A549 (cell line): ENCODE measurements around the gene FAS. TPM values are rescaled to one million over a fixed set of nuclear protein-coding genes. Genes with fewer than 3 reads are reported as not detected.

Source experiments
- ATAC-seq, 2 experiments: fragments of 200-7000 bp in 1 of 2; fragments of >200 bp in 1 of 2; cut with Nextera tagmentation in 1 of 2; cut with Tn5 transposase in 1 of 2; 3 replicates each; pipeline versions ENCODE4 v1.8.0 to v1.9.1; 2018 to 2020; ENCODE audit warnings: mild to moderate bottlenecking in 1 of 2, moderate library complexity in 1 of 2
- CTCF ChIA-PET: fragments of 300-600 bp; sonication (Branson Sonifier 250); formaldehyde crosslinking; extraction: SDS; loops from one replicate; lab custom pipeline; 2021; ENCODE audit warnings: antibody characterized with exemption, inconsistent platforms; lab: Yijun Ruan, JAX
- POLR2A ChIA-PET: fragments of 350-600 bp; formaldehyde crosslinking; extraction: SDS; loops from one replicate; lab custom pipeline; 2021; ENCODE audit warnings: antibody characterized with exemption, inconsistent platforms; lab: Yijun Ruan, JAX
- DNase-seq, 2 experiments: peaks; one replicate each; pipeline versions ENCODE4 v3.0.0 to v3.0.0-alpha.2; 2011 to 2016; ENCODE audit warnings: low read depth in 1 of 2, low spot score in 1 of 2
- FAIRE-seq: peaks from 2 replicates; lab custom pipeline; 2011; peaks lifted over from hg19 to GRCh38; lab: Jason Lieb, UNC
- H3K27ac ChIP-seq, 2 experiments: fragments of >200 bp; sonication (Bioruptor Twin); formaldehyde crosslinking; 3 replicates each; pipeline ENCODE4 v1.5.1; 2016 to 2017
- H3K4me1 ChIP-seq: fragments of >200 bp; sonication (Bioruptor Twin); formaldehyde crosslinking; 3 replicates; pipeline ENCODE4 v1.6.1; 2016
- H3K4me2 ChIP-seq: fragments of >200 bp; sonication (Bioruptor Twin); formaldehyde crosslinking; 3 replicates; pipeline ENCODE4 v1.6.1; 2016
- H3K4me3 ChIP-seq: fragments of >200 bp; sonication (Bioruptor Twin); formaldehyde crosslinking; 3 replicates; pipeline ENCODE4 v1.5.1; 2016
- H3K9me3 ChIP-seq: fragments of >200 bp; sonication (Bioruptor Twin); formaldehyde crosslinking; 3 replicates; pipeline ENCODE4 v1.6.1; 2016
- ATOH8 ChIP-seq: fragments of 250-450 bp; sonication (Bioruptor Pico); IDR thresholded peaks from 2 replicates; pipeline ENCODE4 v1.5.0; 2020; ENCODE audit warnings: low read depth, mild to moderate bottlenecking, moderate library complexity
- BHLHE40 ChIP-seq: IDR thresholded peaks from 2 replicates; pipeline ENCODE4 v1.6.1; 2012; ENCODE audit warnings: low read depth, low read length, inconsistent platforms
- CBX2 ChIP-seq: fragments of 200-600 bp; sonication (generic); IDR thresholded peaks from 2 replicates; pipeline ENCODE4 v1.6.1; 2016; ENCODE audit warnings: low read depth, mild to moderate bottlenecking, borderline replicate concordance
- CHD2 ChIP-seq: fragments of 150-350 bp; IDR thresholded peaks from 2 replicates; pipeline ENCODE4 v1.6.1; 2014; ENCODE audit warnings: low read length; ENCODE audit not compliant: partially characterized antibody
- ESRRA ChIP-seq: fragments of 150-350 bp; IDR thresholded peaks from 2 replicates; pipeline ENCODE4 v1.6.1; 2014; ENCODE audit warnings: mild to moderate bottlenecking, low read length, borderline replicate concordance
- HEYL ChIP-seq: fragments of 250-450 bp; sonication (Bioruptor Pico); IDR thresholded peaks from 2 replicates; pipeline ENCODE4 v1.8.0; 2021; ENCODE audit warnings: mild to moderate bottlenecking, moderate library complexity
- HOXA7 ChIP-seq: fragments of 250-450 bp; sonication (Bioruptor Pico); IDR thresholded peaks from 2 replicates; pipeline ENCODE4 v1.5.0; 2020; ENCODE audit warnings: mild to moderate bottlenecking, moderate library complexity
- KDM1A ChIP-seq: fragments of 200-600 bp; sonication (generic); IDR thresholded peaks from 2 replicates; pipeline ENCODE4 v1.6.1; 2016; ENCODE audit warnings: low read depth, mild to moderate bottlenecking
- KDM5A ChIP-seq: fragments of 200-600 bp; sonication (generic); IDR thresholded peaks from 2 replicates; pipeline ENCODE4 v1.6.1; 2016; ENCODE audit warnings: antibody characterized with exemption, mild to moderate bottlenecking
- MAFK ChIP-seq: fragments of 450-650 bp; IDR thresholded peaks from 2 replicates; pipeline ENCODE4 v1.6.1; 2014; ENCODE audit not compliant: partially characterized antibody
- MAX ChIP-seq: IDR thresholded peaks from 2 replicates; pipeline ENCODE4 v1.6.1; 2012
- NFE2L2 ChIP-seq: fragments of 150-350 bp; conservative IDR thresholded peaks from 2 replicates; pipeline ENCODE4 v1.6.1; 2014; ENCODE audit warnings: low read length
- PHF8 ChIP-seq: fragments of 200-600 bp; sonication (generic); IDR thresholded peaks from 2 replicates; pipeline ENCODE4 v1.6.1; 2016; ENCODE audit warnings: low read depth, mild to moderate bottlenecking, antibody characterized with exemption, moderate library complexity, borderline replicate concordance
- POLR2AphosphoS2 ChIP-seq: conservative IDR thresholded peaks from 2 replicates; pipeline ENCODE4 v1.6.1; 2012; ENCODE audit warnings: low read length, improper control_type of control experiment, inconsistent platforms
- RARB ChIP-seq: fragments of 250-450 bp; sonication (Bioruptor Pico); IDR thresholded peaks from 2 replicates; pipeline ENCODE4 v1.8.0; 2021; ENCODE audit warnings: mild to moderate bottlenecking, moderate library complexity
- RNF2 ChIP-seq: fragments of 200-600 bp; sonication (generic); IDR thresholded peaks from 2 replicates; pipeline ENCODE4 v1.6.1; 2016; ENCODE audit warnings: low read depth, mild to moderate bottlenecking, antibody characterized with exemption, moderate library complexity, borderline replicate concordance
- SREBF2 ChIP-seq: fragments of 450-650 bp; IDR thresholded peaks from 2 replicates; pipeline ENCODE4 v1.6.1; 2014; ENCODE audit warnings: mild to moderate bottlenecking, moderate library complexity
- ZC3H11A ChIP-seq: fragments of 450-650 bp; IDR thresholded peaks from 2 replicates; pipeline ENCODE4 v1.6.1; 2014; ENCODE audit warnings: antibody characterized with exemption, mild to moderate bottlenecking
- ZNF302 ChIP-seq: fragments of 250-450 bp; sonication (Bioruptor Pico); IDR thresholded peaks from 2 replicates; pipeline ENCODE4 v1.9.0; 2021; ENCODE audit warnings: inconsistent platforms, mild to moderate bottlenecking, moderate library complexity
- ZSCAN20 ChIP-seq: fragments of 250-450 bp; sonication (Bioruptor Pico); IDR thresholded peaks from 2 replicates; pipeline ENCODE4 v1.8.0; 2022; ENCODE audit warnings: mild to moderate bottlenecking, moderate library complexity
- WGBS: methylation state at CpG from one replicate; pipeline ENCODE4 v1.1.6; 2017; ENCODE audit errors: missing lambda C conversion rate; 5-methylcytosine and 5-hydroxymethylcytosine counted together
- polyA plus RNA-seq, 4 experiments: library from polyadenylated mRNA; depleted of rRNA in 3 of 4; stranded (reverse); fragments of >200 nt; fragmentation: RNase III in 1 of 4; extraction: RNeasy Plus Mini Kit Qiagen cat#74134 plus additional on column Dnase treatment in 1 of 4; gene quantifications; 2 replicates in 3 of 4; 3 replicates in 1 of 4; pipeline ENCODE4 v1.2.3, GENCODE V29; 2011 to 2017
- TF ChIP-seq, protein P1 (sequence below): fragments of 150-350 bp; IDR thresholded peaks from 2 replicates; pipeline ENCODE4 v1.6.1; 2014; ENCODE audit warnings: low read depth, mild to moderate bottlenecking, low read length
- TF ChIP-seq, protein P2 (sequence below): fragments of 450-650 bp; IDR thresholded peaks from 2 replicates; pipeline ENCODE4 v1.6.1; 2014; ENCODE audit warnings: antibody characterized with exemption

FAS gene
- polyA plus RNA-seq, 2 of the 4 experiments (the other 2 are of a cell fraction), result 21.0 to 29.5 TPM

DNA sequence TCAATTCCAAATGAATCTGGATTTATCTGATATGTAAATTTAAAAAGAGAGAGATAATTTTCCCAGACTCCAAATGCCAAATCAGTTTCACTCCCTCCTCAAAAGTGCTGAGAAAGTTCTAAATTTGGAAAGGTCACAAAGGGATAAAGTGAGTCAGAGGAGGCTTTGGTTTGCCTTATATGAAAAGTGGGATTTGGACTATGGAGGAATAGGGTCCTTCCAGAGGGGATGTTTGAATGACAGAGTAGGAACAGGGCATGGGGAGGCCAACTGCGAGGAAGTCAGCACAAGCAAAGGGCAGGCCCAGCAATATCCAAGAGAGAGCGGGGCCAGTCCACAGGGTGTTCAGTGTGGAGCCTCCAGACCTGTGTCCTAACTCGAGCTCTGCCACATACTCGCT, 9.8 kb upstream of the FAS start (continued):
- no peak for TF ChIP-seq BHLHE40
- TF ChIP-seq ZNF302 (CRISPR knock-in tag), result no peak
- TF ChIP-seq, protein P1, sequence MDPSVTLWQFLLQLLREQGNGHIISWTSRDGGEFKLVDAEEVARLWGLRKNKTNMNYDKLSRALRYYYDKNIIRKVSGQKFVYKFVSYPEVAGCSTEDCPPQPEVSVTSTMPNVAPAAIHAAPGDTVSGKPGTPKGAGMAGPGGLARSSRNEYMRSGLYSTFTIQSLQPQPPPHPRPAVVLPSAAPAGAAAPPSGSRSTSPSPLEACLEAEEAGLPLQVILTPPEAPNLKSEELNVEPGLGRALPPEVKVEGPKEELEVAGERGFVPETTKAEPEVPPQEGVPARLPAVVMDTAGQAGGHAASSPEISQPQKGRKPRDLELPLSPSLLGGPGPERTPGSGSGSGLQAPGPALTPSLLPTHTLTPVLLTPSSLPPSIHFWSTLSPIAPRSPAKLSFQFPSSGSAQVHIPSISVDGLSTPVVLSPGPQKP, result no peak
- no peak for TF ChIP-seq POLR2AphosphoS2
- TF ChIP-seq ATOH8 (CRISPR knock-in tag), result no peak

- no peak for DNase-seq
- WGBS, result 83% methylated on average over 5 of the region's 5 CpGs
- ATAC-seq, result no peak
- Histone ChIP-seq H3K4me3 (no peak overlapping the region), H3K27ac (no peak overlapping the region), H3K9me3 (no peaks in the 10 kb centered on the region), H3K4me1 (no peaks in the 10 kb centered on the region), H3K4me2 (no peak overlapping the region)
- ChIA-PET CTCF (no interaction called here), POLR2A (no interaction called here)
- no peak for FAIRE-seq
- TF ChIP-seq MAX (no peak), NFE2L2 (no peak), BHLHE40 (no peak), MAFK (no peak), HEYL (CRISPR knock-in tag) (no peak), PHF8 (no peak), KDM5A (no peak), CBX2 (no peak), HOXA7 (CRISPR knock-in tag) (no peak), ESRRA (no peak), RNF2 (no peak), RARB (CRISPR knock-in tag) (no peak), KDM1A (no peak), SREBF2 (no peak), CHD2 (no peak), ZSCAN20 (CRISPR knock-in tag) (no peak), ATOH8 (CRISPR knock-in tag) (no peak), ZC3H11A (no peak)
- TF ChIP-seq, protein P1, result no peak
- TF ChIP-seq, protein P2, sequence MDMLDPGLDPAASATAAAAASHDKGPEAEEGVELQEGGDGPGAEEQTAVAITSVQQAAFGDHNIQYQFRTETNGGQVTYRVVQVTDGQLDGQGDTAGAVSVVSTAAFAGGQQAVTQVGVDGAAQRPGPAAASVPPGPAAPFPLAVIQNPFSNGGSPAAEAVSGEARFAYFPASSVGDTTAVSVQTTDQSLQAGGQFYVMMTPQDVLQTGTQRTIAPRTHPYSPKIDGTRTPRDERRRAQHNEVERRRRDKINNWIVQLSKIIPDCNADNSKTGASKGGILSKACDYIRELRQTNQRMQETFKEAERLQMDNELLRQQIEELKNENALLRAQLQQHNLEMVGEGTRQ, result no peak
Measured at GRCh38 chr10:88981435-88981834, 9.2 kb upstream of the FAS start.
